Measurements from ENCODE around the gene COG5.

DNA sequence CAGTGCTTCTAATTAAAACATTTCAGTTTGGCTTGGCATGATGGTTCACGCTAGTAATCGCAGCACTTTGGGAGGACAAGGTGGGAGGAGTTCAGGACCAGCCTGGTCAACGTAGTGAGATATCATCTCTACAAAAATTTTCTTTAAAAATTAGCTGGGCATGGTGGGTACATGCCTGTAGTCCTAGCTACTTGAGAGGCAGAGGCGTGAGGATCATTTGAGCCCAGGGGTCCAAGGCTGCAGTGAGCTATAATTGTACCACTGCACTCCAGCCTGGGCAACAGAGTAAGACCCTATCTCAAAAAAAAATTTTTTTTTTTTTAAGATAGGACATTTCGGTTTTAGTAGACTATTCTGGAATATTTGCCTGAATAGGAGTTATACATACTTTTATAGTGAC, 382.5 kb downstream of the COG5 start:
- no peak for TF ChIP-seq GATA3 (IDR thresholded peaks at IDR 0.05; ENCODE audit: low read depth, low read length)
- TF ChIP-seq GATA2 (IDR thresholded peaks at IDR 0.05; ENCODE audit: low read depth, low read length): no peak
